Prostate gland (tissue), 2 donors: Measurements from ENCODE around the gene NECTIN4.

Experiments
- CTCF ChIP-seq, 4 experiments: fragments of 200-600 bp in 2 of 4; fragments of 450-650 bp in 2 of 4; sonication (generic) in 2 of 4; IDR thresholded peaks; 1 replicate in 3 of 4; 2 replicates in 1 of 4; pipeline ENCODE4 v1.5.1; 2016 to 2019; ENCODE audit warnings: antibody characterized with exemption in 4 of 4, mild to moderate bottlenecking in 2 of 4, moderate library complexity in 2 of 4
- POLR2A ChIP-seq: fragments of 450-650 bp; IDR thresholded peaks from one replicate; pipeline ENCODE4 v1.6.1; 2016; ENCODE audit warnings: antibody characterized with exemption, mild to moderate bottlenecking
- POLR2AphosphoS5 ChIP-seq: sonication (generic); formaldehyde crosslinking; IDR thresholded peaks from one replicate; pipeline ENCODE4 v1.6.1; 2017; ENCODE audit warnings: antibody characterized with exemption

DNA sequence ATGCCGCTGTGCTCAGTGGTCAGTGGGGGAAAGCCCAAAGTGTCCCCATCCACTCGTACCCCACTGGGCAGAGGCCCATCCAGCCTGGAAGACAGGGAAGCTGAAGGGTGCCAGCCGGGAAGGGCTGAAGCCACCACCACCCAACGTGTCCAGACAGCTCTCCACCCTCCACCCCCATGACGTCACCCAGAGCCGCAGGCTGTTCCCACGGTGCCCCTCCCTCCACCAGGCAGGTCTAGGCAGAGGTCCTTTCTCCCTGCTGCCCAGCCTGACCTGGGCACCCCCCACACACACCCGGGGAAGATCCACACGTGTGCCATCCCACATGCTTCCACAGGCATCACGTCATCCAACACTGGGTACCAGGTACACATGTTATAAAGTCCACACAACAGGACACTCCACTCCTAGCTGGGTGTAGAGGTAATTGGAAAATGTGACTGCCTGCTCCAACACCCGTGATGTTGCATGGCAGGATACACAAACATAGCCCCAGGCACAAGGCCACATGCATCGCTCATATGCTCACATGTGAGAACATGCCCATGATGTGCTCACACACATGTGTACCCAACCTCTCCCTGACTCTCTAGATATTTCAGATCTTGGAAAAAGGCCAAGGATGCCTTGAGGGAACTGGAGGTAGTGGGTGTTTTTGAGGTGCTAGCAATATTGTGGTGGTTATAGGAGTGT, 14.5 kb downstream of the NECTIN4 start:
- TF ChIP-seq POLR2A (no peak), CTCF (IDR thresholded peaks at IDR 0.05) (no peak), POLR2AphosphoS5 (peak; percentile 20)
